K562 (cell line): Measurements from ENCODE around the gene INS. TPM values are rescaled to one million over a fixed set of nuclear protein-coding genes. Genes with fewer than 3 reads are reported as not detected.

ENCODE experiments used
- ATAC-seq: fragments of 200-7000 bp; cut with Tn5 transposase; 3 replicates; pipeline ENCODE4 v1.9.1; 2020; ENCODE audit warnings: moderate library complexity
- BruUV-seq: library from RNA; stranded (reverse); fragments of 400-500 nt; replicated peaks from 2 replicates; lab custom pipeline; 2021; lab: Mats Ljungman, UMichigan
- CTCF ChIA-PET: fragments of 300-600 bp; formaldehyde crosslinking; extraction: SDS; loops from one replicate; lab custom pipeline; 2021; ENCODE audit warnings: low intra/inter-chr PET ratio; lab: Yijun Ruan, JAX
- POLR2A ChIA-PET: fragments of 300-600, 350-650 bp; sonication (Branson Sonifier 250); formaldehyde crosslinking; extraction: SDS; loops from one replicate; lab custom pipeline; 2021; ENCODE audit warnings: antibody characterized with exemption, inconsistent platforms; lab: Yijun Ruan, JAX
- DNase-seq, 4 experiments: peaks; one replicate each; pipeline versions ENCODE4 v3.0.0 to v3.0.0-alpha.2; 2011 to 2018; ENCODE audit warnings: low spot score in 3 of 4, mixed read lengths in 3 of 4; ENCODE audit errors: extremely low read depth in 1 of 4
- FAIRE-seq: peaks from 2 replicates; lab custom pipeline; 2011; peaks lifted over from hg19 to GRCh38; lab: Jason Lieb, UNC
- H2AFZ ChIP-seq: 2 replicates; pipeline ENCODE4 v1.6.0; 2011; ENCODE audit warnings: low read depth, low read length, control low read depth, inconsistent platforms
- H3K27ac ChIP-seq: fragments of 200-600 bp; 3 replicates; pipeline ENCODE4 v1.8.0; 2011; ENCODE audit warnings: low read depth, mild to moderate bottlenecking, control low read depth, inconsistent platforms, low read length, moderate library complexity, mixed read lengths; ENCODE audit errors: extremely low read depth
- H3K27me3 ChIP-seq, 2 experiments: fragments of 300-600 bp in 1 of 2; 2 replicates in 1 of 2; 3 replicates in 1 of 2; pipeline versions ENCODE4 v1.6.0 to v1.8.0; 2011; ENCODE audit warnings: inconsistent platforms in 2 of 2, low read length in 2 of 2, mild to moderate bottlenecking in 1 of 2, mixed read lengths in 1 of 2, moderate library complexity in 1 of 2; ENCODE audit not compliant: control insufficient read depth in 2 of 2, insufficient read depth in 2 of 2
- H3K36me3 ChIP-seq: fragments of 300-600 bp; 3 replicates; pipeline ENCODE4 v1.8.0; 2011; ENCODE audit warnings: mild to moderate bottlenecking, low read length, inconsistent platforms; ENCODE audit not compliant: control insufficient read depth, insufficient read depth
- H3K4me1 ChIP-seq, 2 experiments: fragments of 200-600 bp in 1 of 2; replicated peaks in 1 of 2; 2 replicates in 1 of 2; 3 replicates in 1 of 2; pipeline versions ENCODE4 v1.5.1 to v1.8.0; 2011; ENCODE audit warnings: inconsistent platforms in 2 of 2, low read length in 2 of 2, mild to moderate bottlenecking in 1 of 2, mixed read lengths in 1 of 2, moderate library complexity in 1 of 2; ENCODE audit not compliant: control insufficient read depth in 2 of 2, insufficient read depth in 2 of 2
- H3K4me2 ChIP-seq: 2 replicates; pipeline ENCODE4 v1.6.1; 2011; ENCODE audit warnings: low read length, control low read depth, inconsistent platforms, mixed read lengths; ENCODE audit not compliant: insufficient read depth
- H3K4me3 ChIP-seq: fragments of 200-600 bp; sonication (generic), shearing (Covaris generic); 2 replicates; pipeline ENCODE4 v1.5.1; 2016; ENCODE audit warnings: control low read depth, inconsistent platforms
- H3K79me2 ChIP-seq: fragments of 200-600 bp; 3 replicates; pipeline ENCODE4 v1.8.0; 2011; ENCODE audit warnings: low read length, inconsistent platforms; ENCODE audit not compliant: control insufficient read depth, insufficient read depth
- H3K9ac ChIP-seq, 2 experiments: 2 replicates each; pipeline versions ENCODE4 v1.6.0 to v1.6.1; 2011; ENCODE audit warnings: low read depth in 2 of 2, low read length in 2 of 2, control low read depth in 1 of 2, inconsistent platforms in 1 of 2, mild to moderate bottlenecking in 1 of 2, mixed read lengths in 1 of 2; ENCODE audit not compliant: insufficient read depth in 1 of 2
- H3K9me1 ChIP-seq: one replicate; pipeline ENCODE4 v1.6.0; 2011; ENCODE audit warnings: inconsistent platforms, mild to moderate bottlenecking, low read length, moderate library complexity; ENCODE audit not compliant: control insufficient read depth, insufficient read depth
- H3K9me3 ChIP-seq: replicated peaks from 2 replicates; pipeline ENCODE4 v1.5.1; 2011; ENCODE audit warnings: low read depth, low read length, inconsistent platforms; ENCODE audit not compliant: control insufficient read depth, insufficient read depth
- H4K20me1 ChIP-seq: replicated peaks from 2 replicates; pipeline ENCODE4 v1.6.1; 2011; ENCODE audit warnings: low read length, inconsistent platforms, mixed read lengths; ENCODE audit not compliant: control insufficient read depth, insufficient read depth
- CHD4 ChIP-seq: fragments of 200-600 bp; sonication (generic); IDR thresholded peaks from 3 replicates; pipeline ENCODE4 v1.6.1; 2012; ENCODE audit warnings: low read depth, mild to moderate bottlenecking, mixed read lengths, low read length, inconsistent platforms; ENCODE audit not compliant: insufficient read depth, insufficient replicate concordance, poor library complexity, severe bottlenecking
- GMEB1 ChIP-seq: fragments of 250-450 bp; sonication (Bioruptor Pico); IDR thresholded peaks from 2 replicates; pipeline ENCODE4 v1.4.0; 2020; ENCODE audit warnings: mild to moderate bottlenecking
- MTA3 ChIP-seq: fragments of 450-650 bp; formaldehyde crosslinking; IDR thresholded peaks from 2 replicates; pipeline ENCODE4 v1.6.1; 2017; ENCODE audit warnings: mild to moderate bottlenecking, borderline replicate concordance
- NCOA2 ChIP-seq, 2 experiments: fragments of 450-650 bp; IDR thresholded peaks; 2 replicates each; pipeline ENCODE4 v1.6.1; 2018; ENCODE audit warnings: mild to moderate bottlenecking in 2 of 2, moderate library complexity in 1 of 2; ENCODE audit not compliant: partially characterized antibody in 2 of 2
- PURB ChIP-seq: sonication (generic); formaldehyde crosslinking; IDR thresholded peaks from 2 replicates; pipeline ENCODE4 v1.9.0; 2021; ENCODE audit warnings: low read depth, mild to moderate bottlenecking, missing genetic modification reagents
- SFPQ ChIP-seq: fragments of 200-400 bp; formaldehyde crosslinking; IDR thresholded peaks from 2 replicates; pipeline ENCODE4 v1.6.1; 2017; ENCODE audit warnings: mild to moderate bottlenecking, low read depth, low read length, moderate library complexity
- ZNF707 ChIP-seq: fragments of 250-450 bp; sonication (Bioruptor Pico); conservative IDR thresholded peaks from 2 replicates; pipeline ENCODE4 v1.8.0; 2022; ENCODE audit warnings: inconsistent platforms, mild to moderate bottlenecking, moderate library complexity
- ZZZ3 ChIP-seq: fragments of 450-650 bp; IDR thresholded peaks from 2 replicates; pipeline ENCODE4 v1.6.1; 2016; ENCODE audit warnings: antibody characterized with exemption, mild to moderate bottlenecking, moderate library complexity
- WGBS: fragments of 100-300 bp; shearing (Covaris generic); methylation state at CpG from one replicate; pipeline ENCODE4 v1.1.6; 2016; ENCODE audit warnings: low coverage, mixed read lengths; ENCODE audit not compliant: insufficient coverage; ENCODE audit errors: missing lambda C conversion rate; 5-methylcytosine and 5-hydroxymethylcytosine counted together
- in situ Hi-C: fragments of 300-500 bp; cut with MboI; formaldehyde crosslinking; loops from 4 replicates; pipeline ENCODE4 v1.15.0; 2018; ENCODE audit warnings: inconsistent platforms, mixed read lengths
- intact Hi-C: fragments of 100-400 bp; cut with micrococcal nuclease; formaldehyde crosslinking; loops from 2 replicates; pipeline ENCODE4 v1.14.2; 2022
- polyA plus RNA-seq, 8 experiments: library from polyadenylated mRNA; depleted of rRNA in 4 of 8; stranded (reverse) in 5 of 8; unstranded in 3 of 8; fragments of >200 nt; fragmentation: Nextera tagmentation in 2 of 8; fragmentation: Illumina TruSeq in 1 of 8; extraction: Ambion mirVana in 2 of 8; extraction: Trizol in 1 of 8; gene quantifications; 2 replicates each; pipeline versions ENCODE4 v1.2.1 to v1.2.3, GENCODE V29; 2011 to 2014; ENCODE audit warnings: inconsistent platforms in 1 of 8, missing spikeins in 1 of 8
- total RNA-seq, 7 experiments: library from RNA; depleted of rRNA in 6 of 7; stranded (reverse); fragments of >200 nt in 6 of 7; fragmentation: Illumina TruSeq in 2 of 7; extraction: Trizol in 2 of 7; gene quantifications; 2 replicates each; pipeline versions ENCODE4 v1.2.1 to v1.2.3, GENCODE V29; 2011 to 2021; ENCODE audit warnings: low replicate concordance in 1 of 7

Gene INS
- total and polyA plus RNA-seq, 9 of the 15 experiments (the other 6 are each of a cell fraction or from before 2014, with no cell fraction given), result not detected

- Histone ChIP-seq H4K20me1 (peaks cover 10% of the 10 kb centered on the region), H3K9me1 (peaks cover 5% of the 10 kb centered on the region), H3K4me2 (no peak overlapping the region), H3K9me3 (no peaks in the 10 kb centered on the region), H3K27me3 (peaks cover 22 to 81% of the 10 kb centered on the region in 2 experiments), H3K9ac (no peak overlapping the region), H3K79me2 (no peaks in the 10 kb centered on the region), H3K36me3 (no peaks in the 10 kb centered on the region), H3K4me3 (no peak overlapping the region), H3K4me1 (peaks cover 2 to 37% of the 10 kb centered on the region in 2 experiments; a peak in 3 of 5 replicates), H3K27ac (no peak overlapping the region), H2AFZ (no peak overlapping the region)
- no peak for FAIRE-seq
- in situ Hi-C loops (no loop called here), intact Hi-C loops (no loop called here)
- ATAC-seq, result no peak
- DNase-seq, result no peak
- no peak for TF ChIP-seq CHD4
- TF ChIP-seq MTA3, result no peak
- TF ChIP-seq PURB (CRISPR knock-in tag), result no peak
- no peak for TF ChIP-seq GMEB1
- TF ChIP-seq NCOA2 (IDR thresholded peaks at IDR 0.05; ENCODE audit: partially characterized antibody in 2 of 2), result no peak
- TF ChIP-seq ZZZ3, result no peak
- TF ChIP-seq ZNF707 (CRISPR knock-in tag), result no peak
- TF ChIP-seq SFPQ, result no peak
- ChIA-PET POLR2A (no interaction called here), CTCF (no interaction called here)
- 38% methylated on average over 17 of the region's 19 CpGs for WGBS
- no TSS peak for BruUV-seq
These were observed 27.7 kb upstream of the INS start for GRCh38 chr11:2188745-2189144.
